SK-N-SH (cell line): Measurements from ENCODE around the gene TTF2. TPM values are rescaled to one million over a fixed set of nuclear protein-coding genes. Genes with fewer than 3 reads are reported as not detected.
A peak's percentile ranks its signal among the peaks of the same experiment; 100 is the strongest.

Experiments
- CTCF ChIA-PET: fragments of 300-600, 350-600 bp; formaldehyde crosslinking; extraction: SDS; loops from one replicate; lab custom pipeline; 2021; lab: Yijun Ruan, JAX
- POLR2A ChIA-PET: fragments of 350-600 bp; sonication (Branson Sonifier 250); formaldehyde crosslinking; extraction: SDS; loops from one replicate; lab custom pipeline; 2020; ENCODE audit warnings: antibody characterized with exemption, inconsistent platforms; lab: Yijun Ruan, JAX
- DNase-seq: peaks from one replicate; pipeline ENCODE4 v3.0.0; 2012
- H2AFZ ChIP-seq: fragments of 200-600 bp; sonication (generic); 2 replicates; pipeline ENCODE4 v1.8.1; 2016; ENCODE audit warnings: antibody characterized with exemption, mild to moderate bottlenecking, low read depth
- H3F3A ChIP-seq: fragments of 200-600 bp; sonication (generic); replicated peaks from 2 replicates; pipeline ENCODE3; 2016; ENCODE audit warnings: antibody characterized with exemption, mild to moderate bottlenecking; ENCODE audit not compliant: insufficient read depth
- H3K27ac ChIP-seq, 2 experiments: fragments of 200-500 bp in 1 of 2; fragments of 200-600 bp in 1 of 2; sonication (Bioruptor generic) in 1 of 2; sonication (generic), shearing (Covaris generic) in 1 of 2; 2 replicates each; pipeline versions ENCODE4 v1.5.1 to v1.6.1; 2014 to 2016; ENCODE audit warnings: low read depth in 2 of 2, inconsistent platforms in 1 of 2, low read length in 1 of 2, mild to moderate bottlenecking in 1 of 2, mixed read lengths in 1 of 2
- H3K27me3 ChIP-seq: fragments of 200-600 bp; sonication (generic), shearing (Covaris generic); 2 replicates; pipeline ENCODE4 v1.6.1; 2016; ENCODE audit warnings: mixed run types; ENCODE audit not compliant: insufficient read depth
- H3K36me3 ChIP-seq, 2 experiments: fragments of 200-500 bp in 1 of 2; fragments of 200-600 bp in 1 of 2; sonication (Bioruptor generic) in 1 of 2; sonication (generic) in 1 of 2; replicated peaks in 1 of 2; 2 replicates each; pipeline versions ENCODE3 to v1.5.1; 2014 to 2016; ENCODE audit warnings: low read length in 1 of 2, mild to moderate bottlenecking in 1 of 2; ENCODE audit not compliant: insufficient read depth in 2 of 2, control insufficient read depth in 1 of 2
- H3K4me1 ChIP-seq, 2 experiments: fragments of 200-500 bp in 1 of 2; fragments of 200-600 bp in 1 of 2; sonication (Bioruptor generic) in 1 of 2; sonication (generic), shearing (Covaris generic) in 1 of 2; 2 replicates each; pipeline versions ENCODE4 v1.5.1 to v1.6.1; 2014 to 2016; ENCODE audit warnings: low read depth in 1 of 2, low read length in 1 of 2, mixed run types in 1 of 2; ENCODE audit not compliant: insufficient read depth in 2 of 2, control insufficient read depth in 1 of 2
- H3K4me2 ChIP-seq: fragments of 200-600 bp; sonication (generic), shearing (Covaris generic); 2 replicates; pipeline ENCODE4 v1.6.1; 2017; ENCODE audit warnings: mixed run types
- H3K4me3 ChIP-seq, 2 experiments: fragments of 200-500 bp in 1 of 2; fragments of 200-600 bp in 1 of 2; sonication (Bioruptor generic) in 1 of 2; sonication (generic), shearing (Covaris generic) in 1 of 2; 2 replicates each; pipeline versions ENCODE4 v1.5.1 to v1.8.1; 2014 to 2016; ENCODE audit warnings: low read depth in 2 of 2, inconsistent platforms in 1 of 2, low read length in 1 of 2, mild to moderate bottlenecking in 1 of 2, mixed read lengths in 1 of 2, moderate library complexity in 1 of 2
- H3K79me2 ChIP-seq: fragments of 200-600 bp; sonication (generic); 2 replicates; pipeline ENCODE4 v1.8.1; 2017; ENCODE audit warnings: mild to moderate bottlenecking; ENCODE audit not compliant: insufficient read depth
- H3K9ac ChIP-seq: fragments of 200-600 bp; sonication (generic); 2 replicates; pipeline ENCODE4 v1.6.1; 2017; ENCODE audit warnings: mixed run types
- H3K9me2 ChIP-seq: fragments of 200-600 bp; sonication (generic); 2 replicates; pipeline ENCODE4 v1.6.1; 2017; ENCODE audit warnings: mixed run types
- H3K9me3 ChIP-seq: fragments of 200-600 bp; sonication (generic); 2 replicates; pipeline ENCODE4 v1.6.1; 2017; ENCODE audit warnings: mixed run types, mild to moderate bottlenecking, moderate library complexity
- H4K20me1 ChIP-seq: fragments of 200-600 bp; sonication (generic); 2 replicates; pipeline ENCODE4 v1.6.1; 2017; ENCODE audit warnings: mild to moderate bottlenecking, mixed run types; ENCODE audit not compliant: insufficient read depth
- CHD2 ChIP-seq: fragments of 150-350 bp; IDR thresholded peaks from 2 replicates; pipeline ENCODE4 v1.6.1; 2018; ENCODE audit warnings: low read length; ENCODE audit not compliant: partially characterized antibody
- ELF1 ChIP-seq: IDR thresholded peaks from 2 replicates; pipeline ENCODE4 v1.4.0; 2012
- EP300 ChIP-seq, 2 experiments: IDR thresholded peaks; 2 replicates each; pipeline versions ENCODE4 v1.4.0 to v1.6.1; 2012; ENCODE audit warnings: borderline replicate concordance in 1 of 2, low read depth in 1 of 2, low read length in 1 of 2
- FOSL2 ChIP-seq: IDR thresholded peaks from 2 replicates; pipeline ENCODE4 v1.4.0; 2012; ENCODE audit warnings: low read depth, mild to moderate bottlenecking, moderate library complexity, borderline replicate concordance
- FOXJ3 ChIP-seq: sonication (generic); formaldehyde crosslinking; IDR thresholded peaks from 2 replicates; pipeline ENCODE4 v1.5.1; 2020; ENCODE audit warnings: mild to moderate bottlenecking, missing genetic modification reagents
- FOXM1 ChIP-seq: IDR thresholded peaks from 2 replicates; pipeline ENCODE4 v1.4.0; 2012; ENCODE audit warnings: low read depth, mild to moderate bottlenecking
- GABPA ChIP-seq: IDR thresholded peaks from 2 replicates; pipeline ENCODE4 v1.4.0; 2012; ENCODE audit warnings: low read depth, mild to moderate bottlenecking
- GATA2 ChIP-seq: sonication (generic); formaldehyde crosslinking; IDR thresholded peaks from 2 replicates; pipeline ENCODE4 v1.5.0; 2020; ENCODE audit warnings: mild to moderate bottlenecking, missing genetic modification reagents
- IRF3 ChIP-seq: fragments of 150-350 bp; IDR thresholded peaks from 2 replicates; pipeline ENCODE4 v1.6.1; 2016; ENCODE audit warnings: mild to moderate bottlenecking, low read depth, low read length
- NFIC ChIP-seq: IDR thresholded peaks from 2 replicates; pipeline ENCODE4 v1.4.0; 2012; ENCODE audit warnings: borderline replicate concordance
- RCOR1 ChIP-seq: fragments of 150-350 bp; IDR thresholded peaks from 2 replicates; pipeline ENCODE4 v1.6.1; 2017; ENCODE audit warnings: antibody characterized with exemption, low read length
- REST ChIP-seq: IDR thresholded peaks from 2 replicates; pipeline ENCODE4 v1.6.1; 2012; ENCODE audit warnings: mild to moderate bottlenecking, low read depth, low read length, moderate library complexity
- RXRA ChIP-seq: IDR thresholded peaks from 2 replicates; pipeline ENCODE4 v1.4.0; 2012; ENCODE audit warnings: low read depth, mild to moderate bottlenecking, borderline replicate concordance
- TEAD4 ChIP-seq: IDR thresholded peaks from 2 replicates; pipeline ENCODE4 v1.4.0; 2012; ENCODE audit warnings: mild to moderate bottlenecking, borderline replicate concordance; ENCODE audit not compliant: insufficient read depth
- USF2 ChIP-seq: fragments of 150-350 bp; IDR thresholded peaks from 2 replicates; pipeline ENCODE4 v1.6.1; 2017; ENCODE audit warnings: antibody characterized with exemption, low read length, low read depth, borderline replicate concordance
- ZBTB33 ChIP-seq: IDR thresholded peaks from 2 replicates; pipeline ENCODE4 v1.4.0; 2012; ENCODE audit warnings: low read depth, borderline replicate concordance
- polyA plus RNA-seq, 3 experiments: library from polyadenylated mRNA; depleted of rRNA; stranded (reverse); fragments of >200 nt; gene quantifications; 2 replicates each; pipeline ENCODE4 v1.2.3, GENCODE V29; 2012
- TF ChIP-seq, protein P1 (sequence below): IDR thresholded peaks from 2 replicates; pipeline ENCODE4; 2012

Gene TTF2
- polyA plus RNA-seq, 1 of the 3 experiments (the other 2 are of a cell fraction): 10.8 TPM

DNA sequence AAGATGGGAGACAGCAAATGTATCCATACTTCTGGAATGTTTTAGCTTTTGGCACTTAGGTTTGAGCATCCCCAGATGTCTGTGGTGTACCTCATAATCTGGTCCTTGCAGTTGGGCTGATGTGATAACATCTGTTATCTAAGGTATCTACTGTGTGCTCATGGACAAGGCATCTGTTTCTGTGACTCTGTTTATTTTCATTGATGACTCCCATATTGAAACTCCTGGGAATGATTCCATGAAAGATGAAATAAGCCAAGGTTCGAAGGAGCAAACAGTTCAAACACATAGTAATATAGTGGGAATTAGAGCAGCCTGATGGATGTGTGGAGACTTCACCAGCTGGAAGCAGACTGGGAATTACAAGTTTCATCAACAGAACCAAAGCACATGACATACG is 82.1 kb downstream of the TTF2 start (continued):
- TF ChIP-seq GATA2 (CRISPR knock-in tag) (peak; percentile 71), IRF3 (no peak), REST (no peak), ELF1 (no peak), TEAD4 (peak; percentile 91; the same call in 1 of the 2 replicates), CHD2 (peak; percentile 51), EP300 (IDR thresholded peaks at IDR 0.05; ENCODE audit: borderline replicate concordance in 1 of 2, low read depth in 1 of 2, low read length in 1 of 2) (peak; percentile 78 to 96), FOXM1 (peak; percentile 39; the same call in 1 of the 2 replicates), FOXJ3 (CRISPR knock-in tag) (no peak), USF2 (no peak), RXRA (0 out of 2 replicates have a peak, but pooled peaks have one; percentile 13), FOSL2 (peak; percentile 55; the same call in 1 of the 2 replicates), NFIC (peak; percentile 85)
- TF ChIP-seq, protein P1, sequence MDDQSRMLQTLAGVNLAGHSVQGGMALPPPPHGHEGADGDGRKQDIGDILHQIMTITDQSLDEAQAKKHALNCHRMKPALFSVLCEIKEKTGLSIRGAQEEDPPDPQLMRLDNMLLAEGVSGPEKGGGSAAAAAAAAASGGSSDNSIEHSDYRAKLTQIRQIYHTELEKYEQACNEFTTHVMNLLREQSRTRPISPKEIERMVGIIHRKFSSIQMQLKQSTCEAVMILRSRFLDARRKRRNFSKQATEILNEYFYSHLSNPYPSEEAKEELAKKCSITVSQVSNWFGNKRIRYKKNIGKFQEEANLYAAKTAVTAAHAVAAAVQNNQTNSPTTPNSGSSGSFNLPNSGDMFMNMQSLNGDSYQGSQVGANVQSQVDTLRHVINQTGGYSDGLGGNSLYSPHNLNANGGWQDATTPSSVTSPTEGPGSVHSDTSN: peak; percentile 93
- TF ChIP-seq, all 33 proteins: peak for 16

DNA sequence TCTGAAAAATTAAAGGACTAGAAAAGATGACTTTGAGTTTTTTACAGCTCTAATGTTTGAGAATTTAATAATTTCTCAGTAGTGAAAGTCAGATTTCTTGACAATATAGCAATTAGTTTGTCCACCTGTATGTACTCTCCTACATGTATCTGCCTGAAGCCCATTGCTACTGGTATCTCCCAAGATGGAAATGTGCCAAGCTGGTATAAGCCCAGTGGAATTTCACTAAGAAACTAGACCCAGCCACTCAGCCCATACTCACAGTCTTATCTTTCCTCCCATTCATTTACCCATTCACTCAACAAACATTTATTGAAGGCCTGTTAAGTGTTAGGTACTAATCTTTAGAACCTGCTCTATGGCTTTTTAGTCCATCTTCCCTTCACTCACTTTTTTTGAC is 83.0 kb downstream of the TTF2 start:
- ChIA-PET CTCF (interaction anchor here (1.0 to 5.1 kb wide), 3 partner anchors 14 to 75 kb away, joined by 3 to 25 read pairs (median 3); no protein-coding TSS in a partner anchor), POLR2A (no interaction called here)
- Histone ChIP-seq H3F3A (peaks cover 27% of the 10 kb centered on the region), H3K27ac (peak overlapping the region in 1 of 2 experiments; percentile 92; a peak in 2 of 4 replicates), H3K79me2 (no peaks in the 10 kb centered on the region), H3K4me2 (0 out of 2 replicates have a peak overlapping the region, but pooled peaks have one; percentile 3), H3K36me3 (no peaks in the 10 kb centered on the region), H2AFZ (no peak overlapping the region), H3K9ac (0 out of 2 replicates have a peak overlapping the region, but pooled peaks have one; percentile 8), H3K9me2 (no peaks in the 10 kb centered on the region), H3K4me1 (peaks cover 2 to 41% of the 10 kb centered on the region in 2 experiments; a peak in 3 of 4 replicates), H3K9me3 (no peaks in the 10 kb centered on the region), H3K4me3 (no peak overlapping the region), H4K20me1 (no peaks in the 10 kb centered on the region), H3K27me3 (no peaks in the 10 kb centered on the region)
- no peak for TF ChIP-seq ZBTB33
- no peak for TF ChIP-seq NFIC
- no peak for TF ChIP-seq GATA2 (CRISPR knock-in tag)
- TF ChIP-seq FOSL2: no peak
- no peak for TF ChIP-seq GABPA
- TF ChIP-seq RCOR1: no peak
- DNase-seq: no peak
